Endodermal cell (in vitro differentiated cells): ENCODE results near the gene MYBPC3. TPM values are rescaled to one million over a fixed set of nuclear protein-coding genes. Genes with fewer than 3 reads are reported as not detected.

ENCODE experiments used
- DNase-seq: peaks from one replicate; pipeline ENCODE4 v3.0.0-alpha.2; 2017
- H3K27ac ChIP-seq: 2 replicates; pipeline ENCODE4 v1.5.1; 2013; ENCODE audit warnings: mild to moderate bottlenecking, low read depth, low read length, moderate library complexity
- H3K27me3 ChIP-seq: 2 replicates; pipeline ENCODE4 v1.6.1; 2013; ENCODE audit warnings: mild to moderate bottlenecking, low read length, moderate library complexity; ENCODE audit not compliant: insufficient read depth, control insufficient read depth, poor library complexity, severe bottlenecking
- H3K36me3 ChIP-seq: 2 replicates; pipeline ENCODE4 v1.7.0; 2013; ENCODE audit warnings: mild to moderate bottlenecking, low read length, moderate library complexity; ENCODE audit not compliant: control insufficient read depth, insufficient read depth
- H3K4me1 ChIP-seq: one replicate; pipeline ENCODE4 v1.7.0; 2013; ENCODE audit warnings: low read length; ENCODE audit not compliant: control insufficient read depth, insufficient read depth
- H3K4me3 ChIP-seq: 2 replicates; pipeline ENCODE4 v1.5.1; 2013; ENCODE audit warnings: mild to moderate bottlenecking, low read length, moderate library complexity
- H3K9ac ChIP-seq: 2 replicates; pipeline ENCODE4 v1.6.1; 2013; ENCODE audit warnings: mild to moderate bottlenecking, low read length, moderate library complexity; ENCODE audit not compliant: poor library complexity, severe bottlenecking; ENCODE audit errors: extremely low read depth
- H3K9me3 ChIP-seq: 2 replicates; pipeline ENCODE4 v1.6.1; 2013; ENCODE audit warnings: mild to moderate bottlenecking, low read length, moderate library complexity; ENCODE audit not compliant: control insufficient read depth
- H3K27ac Mint-ChIP-seq: 2 replicates; pipeline ENCODE4 v1.8.0; 2020; ENCODE audit warnings: mixed read lengths
- H3K27me3 Mint-ChIP-seq: 2 replicates; pipeline ENCODE4 v1.8.0; 2021; ENCODE audit warnings: mild to moderate bottlenecking, mixed read lengths; ENCODE audit not compliant: insufficient read depth
- H3K36me3 Mint-ChIP-seq: 2 replicates; pipeline ENCODE4 v1.8.0; 2020; ENCODE audit warnings: low read depth, mixed read lengths
- H3K4me1 Mint-ChIP-seq: 2 replicates; pipeline ENCODE4 v1.8.0; 2020; ENCODE audit warnings: mixed read lengths
- H3K4me3 Mint-ChIP-seq: 2 replicates; pipeline ENCODE4 v1.8.0; 2020; ENCODE audit warnings: mild to moderate bottlenecking, moderate library complexity, mixed read lengths
- H3K9me3 Mint-ChIP-seq: 2 replicates; pipeline ENCODE4 v1.8.0; 2020; ENCODE audit warnings: mild to moderate bottlenecking, mixed read lengths
- CTCF ChIP-seq: fragments of 200-600 bp; sonication (generic); conservative IDR thresholded peaks from 2 replicates; pipeline ENCODE4 v1.5.0; 2021; ENCODE audit warnings: antibody characterized with exemption, mild to moderate bottlenecking
- WGBS, 2 experiments: methylation state at CpG; one replicate each; pipeline versions ENCODE4 v1.1.5 to v1.1.7; 2013; ENCODE audit warnings: missing lambda C conversion rate in 2 of 2, mixed read lengths in 1 of 2; ENCODE audit not compliant: insufficient coverage in 1 of 2, insufficient read length in 1 of 2; 5-methylcytosine and 5-hydroxymethylcytosine counted together
- total RNA-seq, 2 donors: library from RNA; stranded (reverse); fragmentation: NEBNext Ultra II Directional in 1 of 2; extraction: Animal tissue kit (Norgen Biotek cat#: 25700) in 1 of 2; gene quantifications; 2 replicates in 1 of 2; 3 replicates in 1 of 2; pipeline ENCODE4 v1.2.1, GENCODE V29; 2021

Gene MYBPC3
- total RNA-seq, 2 donors from 2014 or later: 0.07 TPM; not detected in 1

GRCh38 chr11:47305734-47306483 is 46.6 kb downstream of the MYBPC3 start:
- H3K4me3 ChIP-seq: no peak overlapping the region
- H3K9me3 Mint-ChIP-seq: peaks cover 19% of the 10 kb centered on the region
- H3K4me1 Mint-ChIP-seq: no peaks in the 10 kb centered on the region
- no peaks in the 10 kb centered on the region for H3K27me3 ChIP-seq
- no peak for DNase-seq
- no peak overlapping the region for H3K4me3 Mint-ChIP-seq
- H3K27me3 Mint-ChIP-seq: no peaks in the 10 kb centered on the region
- peaks cover 61% of the 10 kb centered on the region for H3K36me3 Mint-ChIP-seq
- peaks cover 33% of the 10 kb centered on the region for H3K9me3 ChIP-seq
- no peak for TF ChIP-seq CTCF
- H3K9ac ChIP-seq: no peak overlapping the region
- H3K27ac ChIP-seq: no peak overlapping the region
- H3K36me3 ChIP-seq: peaks cover 55% of the 10 kb centered on the region
- H3K27ac Mint-ChIP-seq: no peak overlapping the region
- 92% methylated on average over 2 to 3 of the region's 3 CpGs for WGBS, 2 experiments
- H3K4me1 ChIP-seq: no peaks in the 10 kb centered on the region

- no peak for DNase-seq
- H3K4me1 ChIP-seq: no peaks in the 10 kb centered on the region
- Mint-ChIP-seq H3K27me3 (no peaks in the 10 kb centered on the region), H3K27ac (no peak overlapping the region), H3K36me3 (peaks cover 68% of the 10 kb centered on the region), H3K4me1 (no peaks in the 10 kb centered on the region), H3K4me3 (no peak overlapping the region), H3K9me3 (peaks cover 19% of the 10 kb centered on the region)
- WGBS, 2 experiments: no CpG with 5 or more reads among the region's 1 CpG
- peak overlapping the region; percentile 59 for H3K4me3 ChIP-seq
- peaks cover 61% of the 10 kb centered on the region for H3K36me3 ChIP-seq
- no peaks in the 10 kb centered on the region for H3K27me3 ChIP-seq
- no peak overlapping the region for H3K27ac ChIP-seq
- peaks cover 52% of the 10 kb centered on the region for H3K9me3 ChIP-seq
- no peak for TF ChIP-seq CTCF
- H3K9ac ChIP-seq: no peak overlapping the region
Measured at GRCh38 chr11:47302853-47303252, 49.6 kb downstream of the MYBPC3 start.

GRCh38 chr11:47299078-47299477 is 53.4 kb downstream of the MYBPC3 start:
- 93 to 100% methylated on average over 1 to 2 of the region's 3 CpGs for WGBS, 2 experiments
- no peaks in the 10 kb centered on the region for H3K4me1 Mint-ChIP-seq
- no peak for TF ChIP-seq CTCF
- peaks cover 78% of the 10 kb centered on the region for H3K36me3 Mint-ChIP-seq
- Histone ChIP-seq H3K27ac (no peak overlapping the region), H3K27me3 (no peaks in the 10 kb centered on the region), H3K9me3 (peaks cover 48% of the 10 kb centered on the region), H3K9ac (no peak overlapping the region), H3K4me3 (no peak overlapping the region), H3K36me3 (peaks cover 60% of the 10 kb centered on the region), H3K4me1 (no peaks in the 10 kb centered on the region)
- DNase-seq: no peak
- no peaks in the 10 kb centered on the region for H3K27me3 Mint-ChIP-seq
- no peak overlapping the region for H3K4me3 Mint-ChIP-seq
- peaks cover 19% of the 10 kb centered on the region for H3K9me3 Mint-ChIP-seq
- no peak overlapping the region for H3K27ac Mint-ChIP-seq
